A673 (cell line): ENCODE data around the gene SEMA6D. TPM values are rescaled to one million over a fixed set of nuclear protein-coding genes. Genes with fewer than 3 reads are reported as not detected.
A peak's percentile ranks its signal among the peaks of the same experiment; 100 is the strongest.
"Not testable (repeated sequence)": the region's sequence is repeated elsewhere in the genome, so short reads cannot be mapped to it uniquely, and the experiment has no call there.

Experiments
- BruUV-seq: library from RNA; stranded (reverse); fragments of 400-500 nt; replicated peaks from 2 replicates; lab custom pipeline; 2021; lab: Mats Ljungman, UMichigan
- CTCF ChIA-PET: fragments of 300-600 bp; sonication (Branson Sonifier 250); formaldehyde crosslinking; loops from one replicate; lab custom pipeline; 2022; ENCODE audit warnings: antibody characterized with exemption; lab: Charles Lee
- POLR2A ChIA-PET: fragments of 300-600 bp; sonication (Branson Sonifier 250); formaldehyde crosslinking; loops from one replicate; lab custom pipeline; 2022; ENCODE audit warnings: antibody characterized with exemption; ENCODE audit not compliant: low non-redundant PET; lab: Charles Lee
- DNase-seq: peaks from one replicate; pipeline ENCODE4 v3.0.0-alpha.2; 2015; ENCODE audit warnings: low spot score
- H3K27ac ChIP-seq: fragments of 200-600 bp; sonication (generic); 2 replicates; pipeline ENCODE4 v1.5.1; 2016; ENCODE audit warnings: mixed run types, low read depth, mild to moderate bottlenecking, mixed read lengths, antibody characterized with exemption, low read length; ENCODE audit not compliant: poor library complexity, severe bottlenecking
- H3K27me3 ChIP-seq: fragments of 200-600 bp; sonication (generic); replicated peaks from 2 replicates; pipeline ENCODE4 v1.6.1; 2017; ENCODE audit warnings: mixed run types, low read depth, mild to moderate bottlenecking, mixed read lengths, antibody characterized with exemption, low read length; ENCODE audit not compliant: insufficient read depth, poor library complexity
- H3K36me3 ChIP-seq: fragments of 200-600 bp; sonication (generic); 2 replicates; pipeline ENCODE4 v1.6.1; 2016; ENCODE audit warnings: mixed run types, mild to moderate bottlenecking, mixed read lengths, antibody characterized with exemption, low read length; ENCODE audit not compliant: insufficient read depth, poor library complexity, severe bottlenecking
- H3K4me1 ChIP-seq: fragments of 200-600 bp; sonication (generic); 2 replicates; pipeline ENCODE4 v1.6.1; 2017; ENCODE audit warnings: mixed run types, mild to moderate bottlenecking, mixed read lengths, antibody characterized with exemption, low read length; ENCODE audit not compliant: insufficient read depth, poor library complexity, severe bottlenecking
- H3K4me3 ChIP-seq: fragments of 200-600 bp; sonication (generic); 2 replicates; pipeline ENCODE4 v1.5.1; 2016; ENCODE audit warnings: low read depth, mixed run types, mild to moderate bottlenecking, mixed read lengths, low read length; ENCODE audit not compliant: poor library complexity, severe bottlenecking
- H3K9me3 ChIP-seq: fragments of 200-600 bp; sonication (generic); 2 replicates; pipeline ENCODE4 v1.6.1; 2016; ENCODE audit warnings: mixed run types, low read depth, mild to moderate bottlenecking, mixed read lengths, antibody characterized with exemption, low read length; ENCODE audit not compliant: poor library complexity, severe bottlenecking
- EZH2 ChIP-seq: fragments of 200-600 bp; sonication (generic); IDR thresholded peaks from 2 replicates; pipeline ENCODE4 v1.6.1; 2017; ENCODE audit warnings: borderline replicate concordance, low read depth, mild to moderate bottlenecking, mixed read lengths, antibody characterized with exemption, low read length; ENCODE audit not compliant: poor library complexity, severe bottlenecking
- intact Hi-C: fragments of 100-400 bp; cut with micrococcal nuclease; formaldehyde crosslinking; loops from one replicate; pipeline ENCODE4 v1.10.0; 2022; ENCODE audit not compliant: unreplicated experiment
- total RNA-seq: library from RNA; stranded (reverse); gene quantifications from 2 replicates; pipeline ENCODE4 v1.2.3, GENCODE V29; 2021
- TF ChIP-seq, protein P1 (sequence below): fragments of 300-800, 200-600 bp; sonication (generic); conservative IDR thresholded peaks from 2 replicates; pipeline ENCODE4 v1.5.1; 2017; ENCODE audit warnings: low read depth, mild to moderate bottlenecking, antibody characterized with exemption, low read length, moderate library complexity, mixed read lengths

Gene SEMA6D
- total RNA-seq, 1 experiment from 2014 or later = 11.0 TPM

DNA sequence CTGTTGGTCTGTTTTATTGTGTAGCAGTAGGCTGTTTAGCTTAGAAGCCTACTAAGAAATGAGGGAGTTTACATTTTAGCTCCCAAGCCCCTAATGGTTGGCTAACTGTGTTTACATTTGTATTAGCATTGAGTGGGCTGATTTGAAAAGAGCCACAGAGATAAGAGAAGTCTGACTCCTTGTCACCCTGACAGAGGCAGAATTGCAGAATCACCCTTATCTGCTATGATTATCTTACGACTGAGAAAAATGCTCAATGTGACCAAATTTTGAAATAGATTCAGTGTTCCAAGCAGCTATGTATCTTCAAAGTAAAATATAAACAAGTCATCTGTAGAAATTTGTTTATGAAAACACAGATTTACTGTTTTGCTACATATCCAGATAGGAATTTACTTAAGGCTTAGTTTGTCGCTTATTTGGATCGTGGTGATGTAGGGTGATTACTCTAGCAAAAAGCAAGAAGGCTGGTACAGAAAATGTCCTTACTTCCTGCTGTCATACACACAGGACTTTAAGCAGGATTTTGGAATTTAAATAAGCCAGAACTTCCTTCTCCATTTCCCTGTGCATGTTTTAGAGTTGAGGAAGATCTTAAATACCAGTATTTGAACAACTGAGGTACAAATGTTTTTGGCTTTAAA is 19.0 kb downstream of the SEMA6D start:
- TF ChIP-seq, protein P1, sequence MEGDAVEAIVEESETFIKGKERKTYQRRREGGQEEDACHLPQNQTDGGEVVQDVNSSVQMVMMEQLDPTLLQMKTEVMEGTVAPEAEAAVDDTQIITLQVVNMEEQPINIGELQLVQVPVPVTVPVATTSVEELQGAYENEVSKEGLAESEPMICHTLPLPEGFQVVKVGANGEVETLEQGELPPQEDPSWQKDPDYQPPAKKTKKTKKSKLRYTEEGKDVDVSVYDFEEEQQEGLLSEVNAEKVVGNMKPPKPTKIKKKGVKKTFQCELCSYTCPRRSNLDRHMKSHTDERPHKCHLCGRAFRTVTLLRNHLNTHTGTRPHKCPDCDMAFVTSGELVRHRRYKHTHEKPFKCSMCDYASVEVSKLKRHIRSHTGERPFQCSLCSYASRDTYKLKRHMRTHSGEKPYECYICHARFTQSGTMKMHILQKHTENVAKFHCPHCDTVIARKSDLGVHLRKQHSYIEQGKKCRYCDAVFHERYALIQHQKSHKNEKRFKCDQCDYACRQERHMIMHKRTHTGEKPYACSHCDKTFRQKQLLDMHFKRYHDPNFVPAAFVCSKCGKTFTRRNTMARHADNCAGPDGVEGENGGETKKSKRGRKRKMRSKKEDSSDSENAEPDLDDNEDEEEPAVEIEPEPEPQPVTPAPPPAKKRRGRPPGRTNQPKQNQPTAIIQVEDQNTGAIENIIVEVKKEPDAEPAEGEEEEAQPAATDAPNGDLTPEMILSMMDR = no peak
- no peak for TF ChIP-seq EZH2
- peak; percentile 64 for DNase-seq
- H3K27me3 ChIP-seq = no peaks in the 10 kb centered on the region
- no peak overlapping the region for H3K4me3 ChIP-seq
- H3K36me3 ChIP-seq = no peaks in the 10 kb centered on the region
- no TSS peak for BruUV-seq
- H3K4me1 ChIP-seq = peaks cover 51% of the 10 kb centered on the region
- intact Hi-C loops = no loop called here
- POLR2A ChIA-PET = interaction anchor here (0.6 kb wide), 1 partner anchor 47 kb away, joined by 4 read pairs; no protein-coding TSS in a partner anchor
- CTCF ChIA-PET = interaction anchor here (1.0 kb wide), 1 partner anchor 252 kb away, joined by 3 read pairs; no protein-coding TSS in a partner anchor
- H3K9me3 ChIP-seq = no peaks in the 10 kb centered on the region
- H3K27ac ChIP-seq = peak overlapping the region; percentile 70

DNA sequence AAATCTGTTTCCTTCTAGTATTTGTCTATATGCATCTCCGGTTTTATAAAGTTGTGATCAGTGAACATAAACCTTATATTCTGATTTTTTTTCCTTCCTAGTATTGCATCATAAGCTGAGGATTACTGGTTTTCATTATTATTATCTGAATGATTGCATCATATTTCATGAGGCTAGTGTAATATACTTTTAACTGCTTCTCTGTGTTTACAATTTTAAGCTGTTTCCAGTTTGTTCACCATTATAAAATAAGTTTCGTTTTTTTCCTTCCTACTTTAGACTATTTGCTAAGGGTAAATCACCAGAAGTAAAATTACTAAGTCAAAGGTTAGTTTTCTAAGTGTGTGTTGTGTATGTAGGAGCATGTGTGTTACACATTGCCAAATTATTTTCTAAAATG is 20.2 kb downstream of the SEMA6D start:
- Histone ChIP-seq H3K27ac (peak overlapping the region; percentile 70), H3K9me3 (no peaks in the 10 kb centered on the region), H3K27me3 (no peaks in the 10 kb centered on the region), H3K4me1 (peaks cover 63% of the 10 kb centered on the region), H3K36me3 (no peaks in the 10 kb centered on the region), H3K4me3 (no peak overlapping the region)
- BruUV-seq = no TSS peak
- ChIA-PET CTCF (interaction anchor here (0.6 to 0.7 kb wide), 2 partner anchors 19 to 27 kb away, joined by 3 to 6 read pairs; no protein-coding TSS in a partner anchor), POLR2A (no interaction called here)
- peak; percentile 27 for DNase-seq
- intact Hi-C loops = no loop called here
- TF ChIP-seq, protein P1 = no peak
- no peak for TF ChIP-seq EZH2

DNA sequence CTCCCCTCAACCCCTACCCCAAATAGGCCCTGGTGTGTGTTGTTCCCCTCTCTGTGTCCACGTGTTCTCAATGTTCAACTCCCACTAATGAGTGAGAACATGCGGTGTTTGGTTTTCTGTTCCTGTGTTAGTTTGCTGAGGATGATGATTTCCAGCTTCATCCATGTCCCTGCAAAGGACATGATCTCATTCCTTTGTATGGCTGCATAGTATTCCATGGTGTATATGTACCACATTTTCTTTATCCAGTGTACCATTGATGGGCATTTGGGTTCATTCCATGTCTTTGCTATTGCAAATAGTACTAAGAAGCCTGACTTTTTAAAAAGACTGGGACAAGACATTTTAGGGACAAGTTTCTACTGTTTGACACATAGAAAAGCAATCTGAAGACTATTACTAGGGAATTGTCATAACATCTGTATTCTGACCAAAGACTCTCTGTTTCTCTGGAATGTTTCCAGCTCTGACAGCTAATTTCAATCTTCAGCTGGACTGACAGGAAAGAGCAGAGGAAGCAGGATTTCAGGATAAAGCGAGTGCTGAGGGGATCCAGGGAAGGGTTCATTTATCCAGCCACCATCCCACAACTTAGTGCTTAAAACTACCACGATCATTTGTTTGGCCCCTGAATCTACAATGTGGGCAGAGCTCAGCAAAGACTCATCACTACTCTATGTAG is 21.0 kb downstream of the SEMA6D start:
- H3K36me3 ChIP-seq, CTCF ChIA-PET, POLR2A ChIA-PET, H3K27me3 ChIP-seq, BruUV-seq, H3K4me3 ChIP-seq, intact Hi-C loops, H3K9me3 ChIP-seq, DNase-seq: not testable (repeated sequence)
- peaks cover 64% of the 10 kb centered on the region for H3K4me1 ChIP-seq
- peak overlapping the region; percentile 70 for H3K27ac ChIP-seq
